NOMO-1 treated with dmso at 0.1 percent for 144 hours (cell line): ENCODE measurements around the gene IL16.
"Not testable (repeated sequence)": the region's sequence is repeated elsewhere in the genome, so short reads cannot be mapped to it uniquely, and the experiment has no call there.

ENCODE experiments used
- DNase-seq: peaks from one replicate; lab custom pipeline; 2025; ENCODE audit not compliant: unreplicated experiment; lab: John Stamatoyannopoulos, UW

The IL16 gene

GRCh38 chr15:81196576-81197254, at the start of gene IL16:
Gene IL16 (plus strand): TSS chr15:81196879. CDS start chr15:81225400, 28,521 bp downstream.
- no peak for DNase-seq

- DNase-seq = no peak
Measured at GRCh38 chr15:81151389-81151788, 45.3 kb upstream of the IL16 start.

- DNase-seq = no peak
Measured at GRCh38 chr15:81152339-81152738, 44.3 kb upstream of the IL16 start.

GRCh38 chr15:81152799-81153198, 43.9 kb upstream of the IL16 start:
- DNase-seq = no peak

- peak; percentile 52 for DNase-seq
Measured at GRCh38 chr15:81155375-81156218, 41.1 kb upstream of the IL16 start.

GRCh38 chr15:81156324-81156723, 40.4 kb upstream of the IL16 start:
- no peak for DNase-seq

- DNase-seq = no peak
Measured at GRCh38 chr15:81157195-81157938, 39.3 kb upstream of the IL16 start.

- no peak for DNase-seq
Measured at GRCh38 chr15:81157939-81158223, 38.8 kb upstream of the IL16 start.

- not testable (repeated sequence) for DNase-seq
Measured at GRCh38 chr15:81158561-81158960, 38.1 kb upstream of the IL16 start.

GRCh38 chr15:81160312-81161159, 36.1 kb upstream of the IL16 start:
- no peak for DNase-seq

- no peak for DNase-seq
Measured at GRCh38 chr15:81161160-81161673, 35.5 kb upstream of the IL16 start.

GRCh38 chr15:81161851-81162250, 34.8 kb upstream of the IL16 start:
- no peak for DNase-seq

GRCh38 chr15:81163961-81164800, 32.5 kb upstream of the IL16 start:
- no peak for DNase-seq

- DNase-seq = no peak
Measured at GRCh38 chr15:81165535-81165934, 31.1 kb upstream of the IL16 start.

GRCh38 chr15:81166636-81167305, 29.9 kb upstream of the IL16 start:
- no peak for DNase-seq

GRCh38 chr15:81168131-81168526, 28.6 kb upstream of the IL16 start:
- no peak for DNase-seq

GRCh38 chr15:81168644-81169043, 28.0 kb upstream of the IL16 start:
- DNase-seq = no peak

- no peak for DNase-seq
Measured at GRCh38 chr15:81170511-81170910, 26.2 kb upstream of the IL16 start.

- no peak for DNase-seq
Measured at GRCh38 chr15:81171286-81171685, 25.4 kb upstream of the IL16 start.
